Stimulated activated CD4-positive, alpha-beta T cell treated with anti-CD3 and anti-CD28 coated beads, Interleukin-1b, Interleukin-23, amount 100 ng/mL, for 48 hours (primary cell): ENCODE results near the gene BSN.

ENCODE experiments used
- DNase-seq: peaks from one replicate; pipeline ENCODE4 v3.0.0-alpha.2; 2020

Gene BSN

DNA sequence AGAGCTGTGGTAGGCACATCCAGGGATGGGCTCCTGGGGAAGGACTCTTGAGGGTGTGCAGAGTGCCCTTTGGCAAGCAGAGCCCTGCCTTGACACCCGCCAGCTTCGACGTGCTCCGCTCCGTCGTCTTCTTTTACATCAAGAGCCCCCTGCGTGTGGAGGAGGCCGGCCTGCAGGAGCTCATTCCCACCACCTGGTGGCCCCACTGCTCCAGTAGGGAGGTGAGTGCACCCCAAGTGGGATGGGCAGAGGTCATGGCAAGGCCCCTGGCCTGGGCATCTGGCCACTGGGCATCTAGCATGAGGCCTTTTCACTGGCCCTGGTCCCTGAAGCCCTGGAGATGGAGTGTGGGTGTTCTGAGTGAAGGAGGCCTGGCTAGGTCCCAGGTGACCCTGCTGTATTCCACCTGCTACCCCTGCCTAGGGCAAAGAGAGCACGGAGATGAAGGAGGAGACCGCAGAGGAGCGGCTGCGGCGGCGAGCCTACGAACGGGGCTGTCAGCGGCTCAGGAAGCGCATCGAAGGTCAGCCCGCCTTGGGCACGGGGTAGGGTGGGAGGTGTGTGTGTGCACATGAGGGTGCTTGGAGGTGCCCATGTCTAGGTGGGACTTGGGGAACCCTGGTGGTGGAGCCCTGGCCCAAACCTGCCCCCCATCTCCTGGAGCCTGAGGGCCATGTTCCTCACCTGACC, 147.3 kb downstream of the BSN start:
- DNase-seq, result no peak

DNA sequence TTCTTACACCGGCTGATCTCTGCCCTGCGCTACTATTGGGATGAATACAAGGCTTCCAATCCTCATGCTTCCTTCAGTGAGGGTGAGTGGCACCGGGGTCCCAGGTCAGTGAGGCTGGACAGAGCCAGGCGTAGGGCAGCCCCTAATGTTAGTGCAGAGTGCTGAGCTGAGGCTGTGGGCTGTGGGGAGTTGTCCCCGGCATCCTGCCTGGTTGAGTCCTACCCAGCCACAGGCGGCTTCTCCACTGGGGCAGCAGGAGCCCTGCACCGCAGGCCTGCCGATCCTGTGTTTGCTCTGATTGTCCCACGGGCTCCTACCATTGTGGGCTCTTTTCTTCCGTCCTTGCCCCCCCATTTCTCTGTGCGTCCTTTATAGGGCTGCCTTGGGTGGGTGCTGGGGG, 148.4 kb downstream of the BSN start:
- no peak for DNase-seq

DNA sequence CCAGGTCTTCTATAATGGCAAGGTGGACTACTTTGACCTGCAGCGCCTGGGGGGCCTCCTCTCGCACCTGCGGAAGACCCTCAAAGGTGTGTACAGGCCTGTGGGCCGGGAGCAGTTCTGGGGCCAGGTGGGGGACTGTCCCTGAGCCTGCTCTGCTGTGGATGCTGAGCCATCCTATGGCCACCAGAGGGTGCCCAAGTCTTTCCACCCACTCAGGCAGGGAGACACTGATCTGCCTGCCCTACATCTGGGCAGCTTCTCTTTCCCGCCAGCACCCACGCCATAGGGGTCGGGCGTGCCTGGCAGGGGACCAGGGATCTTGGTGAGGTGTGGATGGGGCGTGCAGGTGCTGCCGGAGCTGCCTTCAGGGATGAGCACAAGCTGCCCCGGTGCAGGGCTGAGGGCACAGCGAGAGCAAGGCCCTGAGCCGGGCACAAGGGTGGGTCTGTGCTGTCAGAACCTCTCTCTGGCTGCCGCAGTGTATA, 149.2 kb downstream of the BSN start:
- DNase-seq, result peak; percentile 70

DNA sequence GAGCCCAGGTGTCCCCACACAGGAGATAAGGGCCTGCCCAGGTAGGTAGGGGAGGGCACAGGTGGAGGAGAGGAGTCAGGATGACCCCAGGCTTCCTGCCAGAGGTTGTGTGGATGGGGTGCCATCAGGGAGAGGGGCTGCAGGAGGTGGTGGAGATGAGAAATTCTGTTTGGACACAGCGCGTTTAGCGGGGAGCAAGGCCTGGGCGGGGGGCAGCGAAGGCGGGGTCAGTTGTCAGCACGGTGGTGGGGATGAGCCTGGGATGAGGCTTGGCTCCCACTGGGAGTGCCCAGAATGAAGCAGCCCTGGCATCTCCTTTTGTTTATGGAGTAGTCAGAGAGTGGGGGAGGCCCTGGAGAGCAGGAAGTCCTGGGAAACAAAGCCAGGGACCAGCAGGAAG, 149.7 kb downstream of the BSN start:
- DNase-seq, result no peak

DNA sequence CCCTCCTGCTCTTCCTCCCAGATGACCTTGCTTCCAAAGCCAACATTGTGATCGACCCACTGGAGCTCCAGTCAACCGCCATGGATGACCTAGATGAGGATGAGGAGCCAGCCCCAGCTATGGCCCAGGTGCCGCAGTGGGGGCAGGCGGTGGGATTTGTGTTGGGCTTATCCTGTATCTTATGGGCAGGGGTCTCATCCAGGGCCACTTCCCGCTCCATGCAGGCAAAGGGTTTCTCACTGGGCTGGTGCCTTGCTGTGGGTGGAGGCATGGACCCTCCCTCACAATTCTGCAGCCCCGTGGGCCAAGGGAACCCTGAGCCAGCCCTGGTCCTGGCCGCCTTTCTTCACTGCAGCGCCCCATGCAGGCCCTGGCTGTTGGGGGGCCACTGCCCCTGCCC, 150.4 kb downstream of the BSN start:
- no peak for DNase-seq

DNA sequence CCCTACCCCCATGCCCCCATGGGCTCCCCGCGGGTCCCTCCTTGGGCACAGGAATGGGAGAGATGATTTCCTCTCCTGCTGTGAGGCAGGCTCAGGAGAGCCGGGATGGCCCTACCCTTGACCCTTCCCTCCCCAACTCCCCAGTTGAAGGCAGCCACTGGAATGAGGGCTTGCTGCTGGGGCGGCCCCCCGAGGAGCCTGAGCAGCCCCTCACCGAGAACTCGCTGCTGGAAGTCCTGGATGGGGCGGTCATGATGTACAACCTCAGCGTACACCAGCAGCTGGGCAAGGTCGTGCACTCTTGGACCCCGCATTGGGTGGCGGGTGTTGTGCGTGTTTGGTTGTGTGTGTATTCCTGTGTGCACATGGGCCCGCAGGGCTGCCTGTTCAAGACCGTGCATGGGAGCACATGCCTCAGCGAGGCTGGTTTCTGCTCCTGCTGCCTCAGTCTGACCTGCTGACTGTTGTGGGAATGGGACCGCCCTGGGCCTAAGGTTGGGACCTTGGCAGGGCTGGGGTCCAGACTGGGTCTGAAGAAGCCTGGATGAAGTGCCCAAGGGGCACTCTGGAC, 151.2 kb downstream of the BSN start:
- DNase-seq, result no peak

DNA sequence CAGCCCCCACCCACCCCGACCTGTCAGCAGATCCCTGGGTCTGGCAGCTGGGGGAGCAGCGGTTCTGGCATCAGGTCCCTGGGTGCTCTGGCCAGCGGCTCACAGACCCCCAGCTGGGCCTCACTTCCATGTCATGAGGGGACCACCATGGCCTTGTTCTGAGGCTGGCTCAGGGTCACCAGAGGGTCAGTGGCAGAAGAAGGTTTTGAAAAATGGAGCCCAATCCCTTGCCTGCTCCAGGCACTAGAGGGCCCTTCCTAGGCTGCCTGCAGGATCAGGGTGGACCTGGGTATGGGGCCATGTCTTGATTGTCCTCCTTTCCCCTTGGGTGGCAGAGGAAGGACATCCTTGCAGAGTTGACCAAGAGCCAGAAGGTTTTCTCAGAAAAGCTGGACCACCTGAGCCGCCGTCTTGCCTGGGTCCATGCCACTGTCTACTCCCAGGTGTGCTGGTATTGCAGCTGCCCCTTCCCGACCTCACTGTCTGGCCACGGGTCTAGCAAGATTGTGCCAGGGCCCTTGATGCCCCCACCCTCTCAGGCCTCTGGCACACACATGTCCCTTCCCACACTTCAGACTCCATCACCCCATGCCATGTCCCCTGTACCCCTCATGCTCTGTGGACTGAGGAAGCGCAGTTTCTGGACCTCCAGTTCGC, 152.3 kb downstream of the BSN start:
- DNase-seq, result no peak

DNA sequence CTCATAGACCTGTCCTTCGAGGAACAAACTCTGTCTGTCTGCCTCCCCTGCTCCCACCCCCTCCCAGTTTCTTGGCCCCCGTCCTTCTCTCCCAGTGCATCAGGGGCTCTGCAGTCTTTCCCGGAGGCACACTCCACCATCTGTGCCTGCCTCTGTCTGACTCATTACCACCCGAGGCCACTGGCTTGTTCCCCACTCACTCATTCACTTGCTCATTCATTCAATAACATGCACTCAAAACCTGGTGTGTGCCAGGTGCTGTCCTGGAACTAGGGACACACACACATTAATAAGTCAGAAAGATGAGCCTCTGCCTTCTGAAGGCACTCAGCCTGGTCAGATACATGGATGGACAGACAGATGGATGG, 152.8 kb downstream of the BSN start:
- DNase-seq, result no peak

DNA sequence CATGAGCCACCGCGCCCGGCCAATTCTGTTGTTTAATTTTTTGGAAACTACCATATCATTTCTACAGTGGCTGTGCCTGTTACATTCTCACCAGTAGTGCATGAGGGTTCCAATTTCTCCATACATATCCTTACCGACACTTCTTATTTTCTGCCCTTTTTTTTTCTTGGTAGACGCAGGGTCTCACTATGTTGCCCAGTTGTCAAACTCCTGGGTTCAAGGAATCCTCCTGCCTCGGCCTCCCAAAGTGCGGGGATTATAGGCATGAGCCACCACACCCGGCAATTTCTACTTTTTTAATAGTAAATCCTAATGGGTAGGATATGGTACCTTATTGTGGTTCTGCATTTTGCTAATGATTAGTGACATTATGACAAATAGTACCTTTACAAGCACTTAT, 155.6 kb downstream of the BSN start:
- DNase-seq, result no peak

DNA sequence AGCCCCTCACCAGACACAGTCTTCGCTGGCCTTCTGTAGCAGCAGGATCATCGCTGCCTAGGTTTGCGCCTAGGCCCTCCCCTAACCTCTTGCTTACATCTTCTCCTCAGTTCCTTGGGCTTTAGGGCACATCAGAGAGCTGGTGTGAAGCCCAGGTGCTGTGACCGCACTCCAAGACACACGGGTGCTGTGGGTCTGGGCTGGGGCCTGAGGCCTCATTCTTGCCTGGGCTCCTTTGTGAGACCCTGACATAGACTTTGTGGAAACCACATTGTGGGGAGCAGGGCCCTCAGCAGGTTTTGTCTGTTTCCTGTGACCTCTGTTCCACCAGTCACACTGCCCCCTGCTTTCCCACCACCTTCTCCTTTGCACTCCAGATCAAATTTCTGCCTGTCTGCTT, 157.2 kb downstream of the BSN start:
- DNase-seq, result no peak

DNA sequence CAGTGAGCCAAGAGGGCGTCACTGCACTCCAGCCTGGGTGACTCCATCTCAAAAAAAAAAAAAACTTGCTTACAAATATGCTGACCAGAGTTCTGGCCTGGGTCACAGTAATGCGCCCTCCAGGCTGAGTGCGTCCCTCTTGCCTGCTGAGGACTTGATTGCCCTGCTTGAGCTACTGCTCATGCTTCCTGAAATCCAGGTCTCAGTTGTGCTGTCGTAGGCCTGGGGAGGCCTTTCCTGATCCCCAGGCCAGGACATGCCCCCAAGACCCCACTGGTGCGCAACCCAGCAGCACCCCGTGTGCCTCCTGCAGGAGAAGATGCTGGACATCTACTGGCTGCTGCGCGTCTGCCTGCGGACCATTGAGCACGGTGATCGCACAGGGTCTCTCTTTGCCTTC, 157.9 kb downstream of the BSN start:
- no peak for DNase-seq

DNA sequence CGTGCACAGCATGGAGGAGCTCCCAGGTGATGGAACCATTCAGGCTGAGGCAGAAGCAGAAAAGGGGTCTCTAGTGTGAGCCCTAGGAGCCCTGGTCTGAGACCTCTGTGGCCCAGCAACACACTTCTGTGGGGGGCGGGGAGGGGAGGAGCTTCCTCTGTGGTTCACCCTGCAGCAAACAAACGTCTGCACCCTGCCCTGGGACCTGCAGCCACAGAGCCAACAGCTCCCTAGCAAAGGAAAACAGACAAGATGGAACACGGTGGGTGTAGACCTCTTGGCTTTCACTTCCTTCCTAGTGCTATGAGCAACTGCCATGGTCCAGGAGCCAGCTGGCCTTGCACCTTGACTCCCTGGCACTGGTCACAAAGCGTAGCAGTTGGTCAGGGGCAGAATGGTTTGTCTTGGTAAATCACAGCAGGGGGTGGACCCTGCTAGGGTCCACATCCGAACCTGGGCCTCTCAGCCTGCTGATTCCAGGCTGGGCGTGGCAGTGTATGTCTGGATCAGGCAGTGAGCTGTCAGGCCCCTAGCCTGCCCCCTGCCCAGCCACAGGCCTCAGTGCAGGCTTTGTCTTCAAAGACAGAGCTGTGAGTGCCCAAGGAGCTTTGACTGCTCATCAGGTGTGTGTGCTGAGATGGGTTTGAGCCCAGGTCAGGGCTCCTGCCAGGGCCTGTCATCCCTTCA, 158.5 kb downstream of the BSN start:
- no peak for DNase-seq

DNA sequence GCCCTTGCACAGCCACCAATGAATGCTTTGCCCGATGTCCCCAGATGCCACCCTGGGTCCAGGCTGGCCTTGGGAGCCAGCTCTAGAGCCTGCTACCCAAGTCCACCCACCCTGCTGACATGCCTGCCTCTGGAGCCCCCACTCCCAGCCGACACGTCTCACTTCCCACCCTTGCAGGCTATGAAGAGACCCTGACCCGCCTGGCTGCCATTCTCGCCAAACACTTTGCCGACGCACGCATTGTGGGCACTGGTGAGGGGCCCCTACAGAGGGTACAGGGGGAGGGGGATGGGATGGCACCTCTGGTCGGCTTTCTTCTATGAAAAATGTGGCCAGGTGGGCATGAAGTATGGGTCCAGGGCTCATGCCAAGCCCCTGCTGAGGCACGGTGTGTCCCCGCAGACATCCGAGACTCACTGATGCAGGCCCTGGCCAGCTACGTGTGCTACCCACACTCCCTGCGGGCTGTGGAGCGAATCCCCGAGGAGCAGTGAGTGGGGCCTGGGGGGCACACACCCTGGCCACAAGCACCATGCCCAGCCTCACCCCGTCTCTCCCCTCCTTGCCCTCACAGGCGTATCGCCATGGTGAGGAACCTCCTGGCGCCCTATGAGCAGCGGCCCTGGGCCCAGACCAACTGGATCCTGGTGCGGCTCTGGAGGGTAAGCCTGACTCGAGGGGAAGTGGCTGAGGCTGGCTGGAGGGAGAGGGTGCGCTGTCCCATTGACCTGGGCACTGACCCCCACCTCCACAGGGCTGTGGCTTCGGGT, 159.2 kb downstream of the BSN start:
- no peak for DNase-seq

DNA sequence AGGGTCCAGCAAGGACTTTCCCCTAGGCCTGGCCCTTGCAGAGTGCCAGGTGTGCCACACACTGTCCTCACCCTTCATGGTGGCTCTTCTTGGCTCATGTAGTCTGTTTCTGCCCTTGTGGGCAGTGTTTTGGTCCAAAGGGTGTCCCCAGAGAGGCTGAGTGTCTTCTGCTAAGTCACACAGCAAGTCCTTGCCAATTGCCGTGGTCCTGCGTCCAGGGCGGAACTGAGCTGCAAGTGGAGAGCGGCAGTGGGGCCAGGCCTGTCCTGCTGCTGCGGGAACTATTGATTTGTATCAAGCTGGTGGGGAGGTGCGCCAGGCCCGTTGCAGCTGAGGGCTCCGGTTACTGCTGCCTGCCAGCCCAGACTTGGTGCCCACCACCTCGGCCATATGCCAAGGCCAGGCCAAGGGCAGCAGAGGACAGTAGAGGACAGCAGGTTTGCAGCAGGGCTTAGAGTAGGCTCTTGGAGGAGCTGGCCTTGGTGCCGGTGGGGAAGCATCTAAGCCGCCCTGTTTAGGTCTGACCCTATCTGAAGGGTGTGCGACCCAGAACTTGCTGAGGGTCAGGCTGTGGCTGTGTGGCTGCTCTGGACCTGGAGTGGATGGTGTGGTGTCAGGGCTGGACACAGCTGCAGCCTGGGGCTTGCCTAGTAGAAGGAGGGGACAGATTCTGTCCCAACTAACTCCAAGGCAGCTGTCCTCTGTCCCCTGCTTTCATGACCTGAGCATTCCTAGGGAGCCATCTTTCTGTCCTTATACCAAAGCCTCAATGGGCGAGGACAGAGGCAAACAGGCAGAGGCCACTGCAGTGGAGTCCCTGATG, 160.7 kb downstream of the BSN start:
- DNase-seq, result no peak

DNA sequence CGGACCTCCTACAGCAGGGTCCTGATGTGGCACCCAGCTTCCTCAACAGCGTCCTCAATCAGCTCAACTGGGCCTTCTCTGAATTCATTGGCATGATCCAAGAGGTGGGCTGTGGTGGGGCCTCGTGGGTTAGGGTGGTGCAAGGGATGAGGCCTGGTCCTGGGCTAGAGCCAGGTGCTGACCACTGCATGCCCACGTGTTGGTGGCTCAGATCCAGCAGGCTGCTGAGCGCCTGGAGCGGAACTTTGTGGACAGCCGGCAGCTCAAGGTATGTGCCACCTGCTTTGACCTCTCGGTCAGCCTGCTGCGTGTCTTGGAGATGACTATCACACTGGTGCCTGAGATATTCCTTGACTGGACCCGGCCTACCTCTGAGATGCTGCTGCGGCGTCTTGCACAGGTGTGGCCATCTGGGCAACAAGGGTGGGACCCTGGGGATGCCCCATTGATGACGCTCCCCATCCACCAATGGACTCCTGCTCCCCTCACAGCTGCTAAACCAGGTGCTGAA, 161.4 kb downstream of the BSN start:
- no peak for DNase-seq

DNA sequence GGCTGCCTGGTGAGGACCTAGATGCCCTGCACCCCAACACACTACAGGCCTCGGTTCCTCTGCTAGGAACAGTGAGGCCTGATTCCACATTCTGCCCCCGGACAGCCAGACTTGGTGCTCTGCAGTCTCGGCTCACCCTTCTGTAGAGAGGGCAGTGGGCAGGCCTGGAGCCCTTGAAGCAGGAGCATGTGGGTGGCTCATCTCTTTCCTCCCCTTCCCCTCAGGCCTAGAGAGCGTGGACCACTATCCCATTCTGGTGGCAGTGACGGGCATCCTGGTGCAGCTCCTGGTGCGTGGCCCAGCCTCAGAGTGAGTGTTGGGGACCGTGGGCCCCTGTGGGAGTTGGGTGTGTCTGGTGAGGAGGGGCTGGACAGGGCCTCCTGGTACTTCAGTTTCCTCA, 161.9 kb downstream of the BSN start:
- DNase-seq, result no peak

DNA sequence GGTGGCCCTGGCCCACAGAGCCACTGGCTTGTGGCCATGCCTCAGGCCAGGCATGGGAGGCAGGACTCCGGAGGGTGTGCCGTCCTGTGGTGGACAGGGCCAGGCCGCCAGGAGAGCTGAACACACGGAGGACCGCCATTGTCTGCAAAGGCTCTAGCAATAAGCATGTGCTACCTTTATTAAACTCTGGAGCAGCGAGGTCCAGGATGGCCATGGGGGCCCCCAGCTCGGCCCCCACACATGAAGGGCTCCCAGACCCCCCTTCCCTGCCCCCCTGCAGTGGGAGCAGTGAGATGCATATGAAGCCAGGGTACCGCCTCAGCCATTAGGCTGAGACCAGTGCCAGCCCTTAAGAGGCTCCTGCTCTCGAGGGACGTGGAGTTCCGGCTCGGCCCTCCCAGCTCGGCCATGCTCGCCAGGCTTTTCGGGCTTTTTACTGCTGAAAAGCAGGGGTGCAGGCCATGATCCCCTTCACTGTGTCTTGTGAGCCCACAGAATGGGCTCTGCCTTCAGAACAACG, 162.5 kb downstream of the BSN start:
- no peak for DNase-seq

DNA sequence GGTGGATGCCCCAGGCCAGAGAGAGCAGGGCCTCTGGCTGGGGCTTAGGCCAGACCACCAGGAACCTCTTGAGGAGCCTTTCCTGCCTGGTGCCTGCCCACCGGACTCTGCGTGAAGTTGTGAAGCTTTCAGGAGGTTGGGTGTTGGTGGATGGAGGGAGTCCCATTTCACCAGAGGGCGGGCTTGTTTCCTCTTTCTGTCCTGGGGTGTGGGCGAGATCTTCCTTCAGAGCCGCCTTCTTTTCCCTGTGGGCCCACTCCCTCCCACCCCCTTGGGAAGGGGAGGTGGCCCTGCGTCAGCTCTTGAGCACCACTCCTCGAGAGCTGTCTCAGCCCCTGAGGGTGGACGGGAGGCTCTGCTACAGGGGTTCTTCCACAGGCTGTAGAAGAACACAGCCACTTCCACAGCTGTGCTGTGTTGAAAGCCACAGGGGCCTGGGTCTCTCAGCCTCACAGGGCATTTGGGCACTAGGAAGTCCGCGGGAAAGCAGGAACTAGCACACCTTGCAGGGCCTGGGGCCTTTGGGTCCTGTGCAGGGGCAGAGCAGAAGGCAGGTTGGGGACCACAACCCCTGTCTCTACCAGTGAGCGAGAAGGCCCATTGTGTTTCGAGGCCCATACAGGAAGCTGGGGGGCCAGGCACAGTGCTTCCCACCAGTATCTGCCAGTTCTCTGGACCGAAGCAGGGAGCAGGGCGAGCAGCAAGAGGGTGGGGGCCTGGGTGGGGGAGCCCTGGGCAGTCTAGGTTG, 163.1 kb downstream of the BSN start:
- DNase-seq, result no peak

DNA sequence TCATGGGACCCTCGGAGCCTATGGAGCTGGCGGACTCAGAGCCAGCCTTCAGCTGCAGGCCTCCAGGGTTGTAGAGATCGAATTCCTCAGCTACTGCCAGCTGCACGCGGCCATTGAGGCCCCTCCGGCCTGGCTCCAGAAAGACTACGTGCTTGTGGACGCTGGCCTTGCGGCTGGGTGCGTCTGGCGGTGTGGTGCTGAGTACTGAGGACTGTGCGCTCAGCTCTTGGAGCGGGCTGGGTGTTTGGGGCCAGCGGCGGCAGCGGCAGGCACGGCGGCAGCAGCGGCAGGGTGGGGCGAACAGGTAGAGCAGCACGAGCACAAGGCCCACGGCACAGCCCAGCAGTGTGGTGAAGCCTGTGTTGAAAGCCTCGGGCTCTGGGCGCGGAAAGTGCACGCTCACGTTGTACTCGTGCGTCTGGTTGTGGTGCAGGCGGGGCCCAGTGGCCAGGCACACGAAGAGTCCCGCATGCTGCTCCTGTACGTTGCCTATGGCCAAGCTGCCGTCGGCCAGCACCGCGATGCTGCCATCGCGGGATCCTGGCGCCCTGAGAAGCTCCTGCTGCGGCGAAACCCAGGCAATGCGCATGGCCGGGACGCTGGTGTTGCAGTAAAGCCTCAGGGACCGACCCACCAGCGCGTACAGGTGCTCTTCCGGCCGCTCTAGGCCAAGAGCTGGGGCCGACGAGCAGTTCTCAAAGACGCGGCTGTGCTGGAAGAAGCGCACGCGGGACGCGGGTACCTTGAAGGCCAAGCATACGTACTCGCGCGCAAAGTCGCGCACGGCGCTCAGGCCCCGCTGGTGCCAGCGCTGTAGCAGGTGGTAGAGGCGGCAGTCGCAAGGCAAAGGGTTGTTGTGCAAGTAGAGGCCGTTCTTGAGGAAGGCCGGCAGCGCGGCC, 163.9 kb downstream of the BSN start:
- no peak for DNase-seq

DNA sequence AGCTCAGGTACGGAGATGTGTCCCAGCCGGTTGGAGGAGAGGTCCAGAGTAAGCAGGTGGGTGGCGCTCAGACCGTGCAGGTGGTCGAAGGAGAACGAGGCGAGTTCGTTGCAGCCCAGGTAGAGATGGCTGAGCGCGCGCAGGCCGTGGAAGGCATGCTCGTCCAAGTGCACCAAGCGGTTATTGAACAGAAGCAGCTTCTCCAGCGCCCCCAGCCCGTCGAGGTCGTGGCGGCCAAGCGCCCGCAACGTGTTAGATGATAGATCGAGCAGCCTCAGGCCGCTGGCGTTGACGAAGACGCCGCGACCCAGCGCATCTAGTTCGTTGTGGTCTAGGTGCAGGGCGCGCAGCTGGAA, 164.6 kb downstream of the BSN start:
- no peak for DNase-seq
